NCI-H524 (cell line): ENCODE results near the gene KIAA2012.
A peak's percentile ranks its signal among the peaks of the same experiment; 100 is the strongest.

Source experiments
- DNase-seq, 2 experiments: peaks; one replicate each; lab custom pipeline; 2025; lab: John Stamatoyannopoulos, UW

KIAA2012 gene

DNA sequence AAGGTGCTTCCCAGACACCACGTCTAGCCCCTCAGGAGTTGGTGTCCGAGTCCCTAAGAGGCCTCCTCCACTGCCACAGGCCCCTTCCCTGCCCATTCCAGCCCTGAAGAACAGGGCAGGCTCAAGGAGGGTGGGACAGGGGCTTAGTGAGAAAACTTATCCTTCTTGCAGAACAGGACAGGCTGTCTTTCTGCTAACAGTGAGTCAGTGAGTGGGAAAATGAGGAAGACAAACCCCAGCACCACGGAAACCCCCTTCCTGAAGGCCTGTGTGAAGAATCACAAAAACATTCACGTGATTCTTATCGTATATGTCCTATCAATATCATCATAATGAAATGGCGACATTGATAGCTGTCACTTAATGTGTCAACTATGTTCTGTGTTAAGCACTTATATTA lies 29.6 kb upstream of the KIAA2012 start:
- no peak for DNase-seq

- no peak for DNase-seq
Observed at GRCh38 chr2:202044777-202045176, 28.3 kb upstream of the KIAA2012 start.

GRCh38 chr2:202046572-202046971 lies 26.5 kb upstream of the KIAA2012 start:
- no peak for DNase-seq

DNA sequence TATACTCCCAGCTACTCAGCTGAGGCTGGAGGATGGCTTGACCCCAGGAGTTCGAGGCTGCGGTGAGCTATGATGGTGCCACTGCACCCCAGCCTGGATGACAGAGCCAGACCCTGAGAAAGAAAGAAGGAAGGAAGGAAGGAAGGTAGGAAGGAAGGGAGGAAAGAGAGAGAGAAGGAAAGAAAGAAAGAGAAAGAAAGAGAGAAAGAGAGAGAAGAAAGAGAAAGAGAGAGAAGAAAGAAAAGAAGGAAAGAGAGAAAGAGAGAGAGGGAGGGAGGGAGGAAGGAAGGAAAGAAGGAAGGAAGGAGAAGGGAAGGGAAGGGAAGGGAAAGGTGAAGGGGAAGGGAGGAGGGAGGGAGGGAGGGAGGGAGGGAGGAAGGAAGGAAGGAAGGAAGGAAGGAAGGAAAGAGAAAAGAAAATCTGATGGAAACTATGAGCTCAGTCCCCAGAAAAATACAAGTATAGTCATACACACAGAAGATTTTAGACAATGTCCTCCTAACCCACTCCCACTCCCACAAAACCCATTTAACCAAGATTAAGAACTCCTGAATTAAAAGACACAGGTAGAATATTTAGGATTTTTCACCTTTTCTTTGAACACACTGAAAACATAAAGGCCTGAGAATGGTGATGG lies 23.8 kb upstream of the KIAA2012 start:
- DNase-seq, result no peak

DNA sequence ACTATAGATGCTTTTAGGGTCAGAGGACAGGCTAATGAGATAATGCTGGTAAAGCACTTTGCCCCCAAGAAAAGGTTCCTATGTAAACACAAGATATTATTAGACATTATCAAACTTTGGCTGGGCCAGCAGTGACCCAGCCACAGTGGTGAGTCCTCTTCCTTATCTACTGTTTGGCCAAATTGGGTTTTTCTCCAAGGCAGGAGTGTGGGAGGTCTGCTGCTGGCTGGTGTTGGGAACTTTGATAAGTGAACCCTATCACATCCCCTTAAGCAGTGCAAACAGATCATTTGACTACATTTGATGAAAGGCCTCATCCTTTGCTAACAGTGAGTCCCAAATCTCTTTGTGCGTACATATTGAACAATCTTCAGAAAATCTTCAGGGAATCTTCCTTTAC lies 23.2 kb upstream of the KIAA2012 start:
- no peak for DNase-seq

DNA sequence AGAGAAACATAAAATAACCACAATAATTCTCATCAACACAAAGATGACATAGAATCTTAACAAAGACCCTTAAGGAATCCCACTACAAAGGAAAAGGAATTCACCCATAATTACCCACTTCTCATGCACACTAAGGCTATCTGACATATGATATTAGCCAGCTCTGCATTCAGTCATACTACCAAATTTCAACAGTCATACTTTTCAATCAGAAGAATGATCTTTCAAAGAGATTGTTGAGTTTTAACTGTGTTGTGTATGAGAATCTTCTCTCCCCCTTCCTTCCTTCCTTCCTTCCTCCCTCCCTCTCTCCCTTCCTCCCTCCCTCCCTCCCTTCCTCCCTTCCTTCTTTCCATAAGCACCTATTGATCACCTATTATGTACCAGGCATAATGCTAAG lies 22.4 kb upstream of the KIAA2012 start:
- DNase-seq, result no peak

GRCh38 chr2:202051499-202052161 lies 21.4 kb upstream of the KIAA2012 start:
- no peak for DNase-seq

GRCh38 chr2:202052235-202052634 lies 20.8 kb upstream of the KIAA2012 start:
- no peak for DNase-seq

- no peak for DNase-seq
Observed at GRCh38 chr2:202054679-202055078, 18.4 kb upstream of the KIAA2012 start.

DNA sequence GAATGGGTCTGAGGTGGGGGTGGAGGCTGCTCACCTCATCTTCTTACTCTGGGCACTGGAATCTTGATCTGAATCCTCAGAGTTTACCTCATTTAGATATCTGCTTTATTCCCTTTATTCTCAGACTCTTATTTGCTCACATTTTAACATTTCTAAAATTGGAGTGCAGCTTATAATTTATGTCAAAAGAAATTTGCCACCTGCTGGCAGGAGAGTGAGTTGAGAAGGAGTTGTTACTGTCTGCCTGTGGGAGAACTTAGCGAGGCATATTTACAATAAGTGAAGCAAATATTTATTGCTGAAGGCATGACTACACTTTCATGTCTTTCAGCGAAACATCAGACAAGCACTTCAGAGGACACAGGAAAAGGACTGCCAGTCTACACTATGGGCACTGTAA lies 16.4 kb upstream of the KIAA2012 start:
- no peak for DNase-seq

GRCh38 chr2:202060218-202060617 lies 12.8 kb upstream of the KIAA2012 start:
- no peak for DNase-seq

DNA sequence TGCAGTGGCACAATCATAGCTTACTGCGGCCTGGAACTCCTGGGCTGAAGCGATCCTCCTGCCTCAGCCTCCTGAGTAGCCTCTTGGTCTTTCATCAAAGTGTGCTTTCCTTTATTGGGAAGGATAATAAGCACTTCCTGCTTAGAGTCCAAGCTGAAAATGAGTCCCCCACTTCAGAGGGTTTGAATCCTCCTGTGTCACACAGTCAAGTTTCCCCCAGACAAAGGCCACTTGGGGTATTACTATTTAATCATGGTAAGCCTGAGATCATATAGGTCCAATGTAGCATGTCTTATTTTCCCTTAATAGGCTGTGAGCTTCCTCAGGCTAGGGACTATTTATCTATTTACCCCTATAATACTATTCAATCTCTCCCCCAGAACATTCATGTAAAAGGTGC lies 11.4 kb upstream of the KIAA2012 start:
- DNase-seq, result peak in 1 of 2 experiments; percentile 20

DNA sequence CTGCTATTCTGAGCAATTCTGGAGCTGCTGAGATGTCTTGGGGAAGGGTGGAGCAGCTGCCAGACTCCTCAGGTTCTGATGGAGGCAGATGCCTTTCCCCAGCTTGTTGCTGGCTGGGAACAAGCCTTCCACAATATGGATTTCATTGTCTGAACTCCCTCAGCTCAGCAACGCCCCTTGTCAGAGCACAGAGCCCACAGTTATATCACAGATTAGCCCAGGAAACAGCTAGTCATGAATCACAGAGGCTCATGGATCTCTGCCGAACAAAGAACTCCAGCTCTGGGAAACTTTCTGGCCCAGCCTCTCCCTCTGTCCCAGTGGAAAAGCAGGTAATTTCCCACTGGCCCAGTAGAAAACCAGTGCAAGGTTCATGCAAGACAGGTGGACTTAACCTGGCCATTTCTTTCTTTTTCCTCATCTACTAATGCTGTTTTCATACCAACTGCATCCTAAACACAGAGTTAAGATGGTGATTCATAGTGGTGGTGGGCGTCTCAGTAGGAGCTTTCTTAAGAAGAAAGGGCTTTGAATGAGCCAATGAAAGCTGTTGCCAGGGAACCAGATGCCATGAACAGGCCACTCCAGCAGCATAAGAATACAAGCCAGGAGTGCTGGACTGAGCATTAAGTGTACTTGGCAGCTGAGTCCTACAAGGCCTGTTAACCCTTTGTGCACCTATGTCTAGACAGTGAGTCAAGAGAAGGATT lies 8.7 kb upstream of the KIAA2012 start:
- peak; percentile 82 to 92 for DNase-seq

GRCh38 chr2:202064881-202065230 lies 8.2 kb upstream of the KIAA2012 start:
- DNase-seq, result no peak

DNA sequence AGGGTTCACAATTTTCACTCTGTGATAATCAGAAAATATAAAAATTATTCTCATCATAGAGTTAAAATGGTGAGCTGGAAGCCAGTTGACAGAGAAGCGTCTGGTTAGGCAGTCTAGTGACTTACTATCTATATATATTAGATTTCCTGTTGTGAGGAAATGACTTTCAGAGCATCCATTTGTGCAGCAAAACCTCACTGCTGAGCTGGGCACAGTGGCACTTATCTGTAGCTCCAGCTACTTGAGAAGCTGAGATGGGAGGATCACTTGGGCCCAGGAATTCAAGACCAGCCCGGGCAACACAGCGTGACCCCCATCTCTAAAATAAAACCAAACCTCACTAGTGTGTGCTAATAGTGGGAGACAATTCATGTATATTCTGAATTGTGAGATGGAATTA lies 7.2 kb upstream of the KIAA2012 start:
- DNase-seq, result no peak

- no peak for DNase-seq
Observed at GRCh38 chr2:202066875-202067274, 6.2 kb upstream of the KIAA2012 start.

DNA sequence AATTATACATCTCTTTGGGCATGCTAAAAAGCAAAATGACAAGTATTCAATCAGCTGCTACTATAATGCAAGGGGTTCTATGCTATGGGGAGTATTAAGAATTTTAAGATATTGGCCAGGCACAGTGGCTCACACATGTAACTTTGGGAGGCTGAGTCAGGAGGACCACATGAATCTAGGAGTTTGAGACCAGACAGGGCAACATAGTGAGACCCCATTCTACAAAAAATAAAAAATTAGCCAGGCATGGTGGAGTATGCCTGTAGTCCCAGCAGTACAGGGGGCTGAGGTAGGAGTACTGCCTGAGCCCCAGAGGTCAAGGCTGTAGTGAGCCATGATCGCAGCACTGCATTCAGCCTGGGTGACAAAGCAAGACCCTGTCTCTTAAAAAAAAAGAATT lies 5.5 kb upstream of the KIAA2012 start:
- no peak for DNase-seq

GRCh38 chr2:202069170-202070067 lies 3.6 kb upstream of the KIAA2012 start:
- peak; percentile 43 to 70 for DNase-seq

DNA sequence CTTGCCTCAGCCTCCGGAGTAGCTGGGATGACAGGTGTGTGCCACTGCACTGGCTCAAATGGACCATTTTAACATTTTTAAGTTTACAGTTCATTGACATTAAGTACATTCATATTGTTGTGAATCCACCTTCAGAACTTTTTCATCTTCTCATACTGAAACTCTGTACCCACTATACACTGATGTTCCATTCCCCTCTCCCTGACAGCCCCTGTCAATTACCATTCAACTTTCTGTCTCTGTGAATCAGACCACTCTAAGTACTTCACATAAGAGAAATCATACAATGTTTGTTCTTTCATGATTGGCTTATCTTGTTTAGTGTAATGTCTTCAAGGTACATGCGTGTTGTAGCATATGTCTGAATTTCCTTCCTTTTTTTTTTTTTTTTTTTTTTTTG lies 1.9 kb upstream of the KIAA2012 start:
- DNase-seq, result no peak

DNA sequence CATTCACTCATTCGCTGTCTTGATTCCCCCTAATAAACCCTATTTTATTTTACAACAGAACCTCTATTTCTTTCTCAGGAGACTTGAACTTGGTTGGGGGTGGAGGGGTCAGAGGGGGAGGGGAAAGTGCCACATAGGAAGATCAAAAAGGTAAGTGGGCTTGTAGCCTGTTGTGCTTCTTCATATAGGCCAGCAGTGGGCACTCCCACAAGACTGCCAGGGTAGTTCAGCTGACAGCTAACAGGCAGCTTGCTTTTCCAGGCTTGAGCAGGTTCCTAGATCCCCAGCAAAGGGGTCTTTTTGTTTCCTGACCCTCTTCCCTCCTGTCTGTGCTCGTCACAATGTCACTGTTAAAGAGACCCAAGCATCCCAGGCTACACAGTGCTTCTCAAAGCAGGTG lies 829 bp upstream of the KIAA2012 start:
- DNase-seq, result peak in 1 of 2 experiments; percentile 23

DNA sequence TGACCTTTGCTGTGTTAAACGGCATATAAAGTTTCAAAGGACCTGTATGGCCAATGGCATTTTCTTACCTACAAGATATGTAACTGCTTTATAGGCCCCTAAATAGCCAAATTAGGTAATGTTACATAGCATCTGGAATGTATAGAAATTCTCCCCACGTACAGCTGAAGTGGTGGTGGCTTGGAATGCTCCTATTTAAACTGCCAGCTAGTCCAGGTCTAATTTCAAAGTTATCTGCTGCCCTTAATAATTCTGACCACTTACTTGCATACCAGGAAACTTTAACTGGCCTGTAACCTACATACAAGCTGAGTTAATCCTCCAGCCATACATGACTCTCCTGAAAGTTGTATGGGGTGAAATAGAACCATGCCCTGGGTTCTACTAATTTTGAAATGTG lies 1.3 kb downstream of the KIAA2012 start:
- no peak for DNase-seq

- no peak for DNase-seq
Observed at GRCh38 chr2:202079310-202079709, 6.3 kb downstream of the KIAA2012 start.
